Activated CD4-positive, alpha-beta T cell treated with anti-CD3 and anti-CD28 coated beads for 48 hours (primary cell): ENCODE measurements around the gene PPP1R9B.
A peak's percentile ranks its signal among the peaks of the same experiment; 100 is the strongest.

Source experiments
- DNase-seq: peaks from one replicate; pipeline ENCODE4 v3.0.0-alpha.2; 2020

PPP1R9B gene

DNA sequence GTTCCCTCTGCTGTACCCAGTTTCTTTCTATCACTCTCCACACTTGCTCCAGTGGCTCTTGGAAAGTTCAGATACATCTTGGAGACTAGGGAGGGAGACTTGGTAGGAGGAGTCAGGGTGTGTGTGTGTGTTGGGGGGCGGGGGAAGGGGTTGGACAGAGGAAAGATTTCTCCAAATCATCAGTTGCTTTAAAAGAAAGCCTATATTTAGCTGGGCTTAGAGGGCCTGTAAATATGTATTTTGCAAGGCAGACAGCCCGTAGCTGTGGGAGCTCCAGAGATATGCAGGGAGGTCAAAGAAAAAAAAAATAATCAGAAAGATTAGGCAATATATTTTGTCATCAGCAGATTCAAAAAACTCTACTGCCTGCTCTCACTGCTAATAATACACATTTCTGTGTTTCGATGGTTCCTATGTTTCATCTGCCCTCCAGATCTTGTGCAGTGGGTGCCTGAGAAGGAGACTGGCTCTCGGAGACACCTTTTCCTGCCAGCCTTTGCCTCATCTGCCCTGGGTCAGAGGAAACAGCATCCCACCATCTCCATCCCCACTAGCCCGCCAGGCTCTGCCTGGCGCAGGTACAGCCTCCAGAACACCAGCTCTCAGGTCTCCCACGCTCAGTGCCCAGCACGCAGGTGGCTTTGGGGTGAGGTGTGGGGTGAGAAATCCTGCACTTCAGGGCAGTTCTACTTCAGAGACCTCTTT lies 4.8 kb upstream of the PPP1R9B start:
- no peak for DNase-seq

DNA sequence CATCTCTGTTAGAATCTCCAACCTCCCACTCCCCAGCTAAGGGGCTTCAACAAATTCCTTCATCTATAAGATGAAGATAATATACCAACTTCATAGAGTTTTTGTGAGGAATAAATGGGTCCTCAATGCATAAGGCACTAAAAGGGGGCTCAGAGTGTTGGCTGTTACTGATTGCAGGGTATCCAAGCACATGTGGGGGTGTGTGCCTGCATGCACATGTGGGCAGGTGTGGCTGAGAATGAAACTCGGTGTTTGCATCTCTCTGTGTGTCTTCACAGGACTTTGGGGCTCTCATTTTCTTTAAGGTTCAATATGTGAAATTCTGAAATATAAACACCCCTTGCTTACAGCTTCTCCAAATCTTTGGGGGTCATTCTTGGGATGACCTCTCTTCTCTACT lies 4.1 kb upstream of the PPP1R9B start:
- DNase-seq, result no peak

DNA sequence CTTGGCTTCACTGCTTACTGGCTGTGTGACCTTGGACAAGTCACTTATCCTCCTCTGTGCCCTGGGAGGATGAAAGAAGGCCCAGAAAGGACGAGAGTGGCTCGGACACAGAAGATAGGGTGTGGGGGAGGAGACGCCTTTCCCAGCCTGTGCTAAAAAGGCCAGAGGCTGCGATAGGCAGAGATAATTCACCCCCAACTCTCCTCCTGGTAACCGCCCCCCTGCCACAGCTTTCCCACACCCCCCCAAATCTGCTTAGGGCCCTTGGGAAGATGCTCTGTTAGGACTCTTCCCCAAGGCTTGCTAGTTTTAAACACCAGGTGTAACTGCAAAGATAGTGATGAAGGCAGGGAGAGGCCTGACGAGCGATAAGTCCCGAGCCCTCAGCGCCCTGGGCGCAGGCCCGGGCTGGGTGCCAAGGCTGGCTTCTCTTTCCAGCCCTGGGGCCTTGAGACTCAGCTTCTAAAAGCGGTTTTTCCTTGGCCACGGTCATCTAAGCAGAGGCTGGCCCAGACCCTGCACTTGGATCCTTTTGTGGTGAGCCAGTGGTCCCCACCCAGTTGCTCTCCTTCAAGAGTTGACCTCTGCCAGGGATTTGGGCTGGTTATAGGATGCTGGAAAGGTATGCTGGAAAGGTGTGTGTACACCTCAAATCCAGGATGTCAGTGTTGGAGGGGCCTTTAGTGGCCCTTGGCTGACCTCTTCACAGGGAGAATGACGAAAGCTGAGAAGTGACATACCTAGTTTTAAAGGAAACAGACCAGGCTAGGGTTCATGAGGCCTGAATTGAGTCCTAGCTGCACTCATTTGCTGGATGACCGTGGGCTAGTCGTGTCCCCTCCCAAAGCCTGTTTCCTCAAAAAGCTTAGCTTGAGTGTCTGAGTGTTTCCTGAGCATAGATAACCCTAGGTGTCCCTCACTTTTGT lies 3.4 kb upstream of the PPP1R9B start:
- DNase-seq, result no peak

DNA sequence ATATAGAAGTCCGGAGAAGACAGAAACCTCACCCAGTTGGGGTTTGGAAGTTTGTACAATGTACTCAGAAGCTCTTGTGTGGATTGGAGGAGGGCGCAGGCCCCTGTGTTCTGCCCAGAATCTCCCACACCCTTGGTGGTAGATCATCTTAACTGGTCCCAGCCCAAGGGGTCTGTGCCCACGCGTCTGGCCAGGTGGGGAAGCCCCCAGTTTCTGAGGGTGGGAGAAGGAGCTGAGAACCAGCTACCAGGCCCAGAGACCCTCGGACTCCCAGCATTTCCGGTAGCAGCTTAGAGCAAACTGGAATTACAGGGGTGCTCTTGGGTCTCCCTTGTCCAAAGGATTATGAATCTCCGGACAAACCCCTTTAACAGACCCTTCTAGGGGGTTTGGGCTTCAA lies 2.3 kb upstream of the PPP1R9B start:
- DNase-seq, result no peak

DNA sequence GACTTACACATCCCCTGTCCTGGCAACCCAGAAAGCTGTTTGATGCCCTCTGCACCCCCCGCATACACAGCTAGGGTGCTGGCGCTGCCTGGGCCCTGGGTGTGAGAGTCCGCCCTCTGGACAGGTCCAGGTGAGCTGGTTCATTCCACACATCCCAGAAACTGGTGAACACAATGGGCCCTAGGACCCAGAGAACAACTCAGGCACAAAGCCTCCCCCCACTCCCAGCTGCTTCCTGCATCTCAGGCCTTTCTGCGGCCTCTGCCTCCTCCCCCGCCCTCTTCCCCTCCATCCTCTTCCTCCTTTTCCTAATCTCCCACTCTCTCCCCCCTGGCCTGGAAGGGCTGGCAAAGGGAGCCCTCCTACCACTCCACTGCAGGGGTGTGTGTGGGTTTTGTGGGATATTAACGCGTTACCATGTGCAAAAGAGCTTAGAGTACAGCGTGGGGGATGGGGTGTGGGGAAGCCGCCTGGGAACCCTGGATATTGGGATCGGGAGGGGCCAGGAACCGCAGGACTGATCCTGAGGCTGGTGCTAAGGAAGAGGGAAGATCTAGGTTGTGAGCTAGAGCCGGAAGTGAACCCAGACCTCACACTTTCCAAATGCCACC lies 1.6 kb upstream of the PPP1R9B start:
- peak; percentile 68 for DNase-seq

DNA sequence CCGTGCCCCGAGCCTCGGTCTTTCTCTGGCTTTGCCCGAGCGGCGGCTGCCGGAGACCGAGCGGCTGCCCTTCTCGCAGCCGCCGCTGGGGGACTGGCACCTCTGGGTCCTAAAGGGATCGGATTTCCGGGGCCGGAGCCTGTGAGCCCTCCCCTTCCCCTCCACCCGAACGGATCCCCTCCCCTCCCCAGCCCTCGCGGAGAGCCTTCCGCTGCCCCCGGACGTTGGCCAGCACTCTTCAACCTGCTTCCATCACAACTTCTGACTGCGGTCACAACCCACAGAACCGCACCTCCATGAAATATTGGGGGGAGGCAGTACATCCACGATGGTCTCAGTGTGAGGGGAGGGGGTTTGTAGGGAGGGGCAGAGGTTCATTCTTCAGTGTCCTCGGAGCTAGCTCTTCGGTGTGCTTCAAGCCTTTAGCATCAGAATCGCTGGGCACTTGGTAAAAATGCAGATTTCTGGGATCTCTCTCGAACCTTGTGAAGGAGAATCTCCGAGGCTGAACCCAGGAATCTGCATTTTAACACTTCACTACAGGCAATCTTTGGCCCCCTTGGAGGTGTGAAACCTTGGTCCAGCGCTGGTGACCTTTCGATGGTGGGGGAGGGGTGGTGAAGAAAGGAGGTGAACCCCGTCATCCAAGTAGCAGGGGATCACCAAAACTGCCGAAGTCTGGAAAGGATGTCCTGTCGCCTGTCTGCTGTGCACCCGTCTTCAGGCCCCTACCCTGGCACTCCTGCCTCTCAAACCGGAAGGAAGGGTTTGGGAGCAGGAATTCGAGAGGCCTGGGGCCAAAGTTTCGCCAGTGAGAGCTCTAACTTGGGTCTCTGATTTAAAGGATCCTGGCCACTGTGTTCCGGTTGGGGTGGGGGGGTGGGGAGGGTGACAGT lies 812 bp upstream of the PPP1R9B start:
- peak; percentile 92 for DNase-seq

DNA sequence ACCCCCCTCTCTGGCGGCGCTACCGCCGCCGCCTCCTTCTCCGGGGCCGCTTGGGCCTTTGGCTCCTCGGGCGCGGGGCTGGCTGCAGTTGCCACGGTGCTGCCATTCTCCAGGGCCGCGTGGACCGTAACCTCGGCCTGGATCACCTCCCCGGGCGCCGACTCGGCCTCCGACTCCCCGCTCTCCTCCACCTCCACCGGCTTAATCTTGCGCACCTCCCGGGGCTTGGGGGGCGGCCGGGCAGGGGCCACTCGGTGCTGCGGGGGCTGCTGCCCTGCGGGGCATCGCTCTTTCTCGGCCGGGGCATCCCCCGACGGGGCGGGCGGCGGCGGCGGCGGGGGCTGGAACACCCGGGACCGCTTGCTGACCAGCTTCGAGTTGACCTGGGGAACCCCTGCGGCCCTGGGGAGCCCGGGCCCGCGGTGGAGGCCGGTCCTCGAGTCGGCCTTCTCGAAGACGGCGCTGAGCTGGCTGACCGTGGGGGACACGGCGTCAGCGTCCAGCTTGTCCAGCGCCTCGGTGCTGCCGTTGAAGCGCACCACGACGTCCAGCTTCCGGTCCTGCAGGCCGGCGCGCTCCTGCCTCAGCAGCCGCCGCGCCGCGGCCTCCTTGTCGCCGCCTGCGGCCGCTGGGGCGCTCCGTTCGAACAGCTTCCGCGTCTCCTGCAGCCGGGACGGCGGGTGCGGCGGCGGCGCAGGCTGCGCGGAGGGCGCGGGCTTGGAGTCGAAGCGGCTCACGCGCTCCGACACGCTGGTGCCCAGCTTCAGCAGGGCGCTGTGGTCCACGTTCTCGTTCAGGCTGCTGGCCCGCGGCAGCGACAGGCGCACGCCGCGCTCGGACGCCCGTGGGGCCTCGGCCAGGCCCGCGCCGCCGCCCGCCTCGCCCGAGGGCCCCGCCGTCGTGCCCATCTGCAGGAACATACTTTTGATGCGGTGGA lies 792 bp downstream of the PPP1R9B start:
- peak; percentile 68 for DNase-seq

DNA sequence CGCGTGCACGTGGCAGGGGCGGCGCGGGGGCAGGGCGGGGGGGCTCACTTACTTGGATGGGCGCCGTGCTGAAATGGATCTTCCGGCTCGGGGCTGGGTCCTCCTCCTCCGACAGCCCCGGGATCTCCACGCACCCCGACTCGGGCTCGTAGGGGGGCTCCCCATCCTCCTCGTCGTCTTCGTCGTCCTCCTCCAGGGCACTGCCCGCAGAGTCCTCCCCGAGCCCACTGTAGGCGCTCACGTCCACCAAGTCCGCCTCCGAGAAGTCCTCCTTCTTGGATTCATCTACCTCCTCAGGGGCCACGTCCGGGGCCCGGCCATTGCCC lies 1.4 kb downstream of the PPP1R9B start:
- no peak for DNase-seq

DNA sequence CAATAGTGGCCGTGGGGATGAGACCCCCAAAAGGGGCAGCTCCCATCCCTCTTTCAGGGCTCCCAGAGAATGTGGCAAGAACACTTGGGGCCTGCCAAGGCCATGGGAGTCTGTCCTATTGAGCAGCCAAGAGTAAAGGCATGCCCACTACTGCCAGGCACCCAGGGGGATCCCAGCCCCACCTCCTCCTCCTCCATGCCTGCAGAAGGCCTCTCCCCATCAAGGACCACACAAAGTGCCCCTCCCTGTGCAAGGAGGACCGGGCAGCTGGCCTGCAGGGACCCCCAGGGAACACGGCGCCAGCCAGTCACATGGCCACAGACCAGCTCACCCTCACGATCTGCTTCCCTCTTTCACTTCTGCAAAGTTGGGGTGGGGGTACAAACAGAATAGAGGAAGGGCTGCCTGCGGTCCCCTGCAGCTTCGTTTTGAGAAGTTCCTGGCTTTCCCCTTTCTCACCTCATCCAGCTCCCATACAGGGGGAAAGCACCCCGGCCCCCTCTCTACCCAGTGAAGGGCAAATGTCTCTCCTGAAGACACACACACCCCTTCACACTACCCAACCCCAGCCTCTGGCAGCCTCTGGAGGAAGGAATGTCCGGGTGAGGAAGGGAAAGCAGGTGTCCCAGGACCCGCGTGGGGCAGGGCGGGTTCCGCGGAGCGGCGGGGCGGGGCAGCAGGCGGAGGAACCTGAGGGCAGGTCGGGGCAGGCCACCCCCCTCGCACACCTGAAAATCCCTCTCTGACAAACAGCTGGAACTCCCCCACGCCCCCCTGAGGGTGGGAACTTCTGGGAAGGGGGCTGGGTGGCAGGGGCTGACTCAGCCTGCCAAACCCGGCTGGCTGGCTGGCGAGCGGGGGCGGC lies 2.0 kb downstream of the PPP1R9B start:
- DNase-seq, result peak; percentile 80

DNA sequence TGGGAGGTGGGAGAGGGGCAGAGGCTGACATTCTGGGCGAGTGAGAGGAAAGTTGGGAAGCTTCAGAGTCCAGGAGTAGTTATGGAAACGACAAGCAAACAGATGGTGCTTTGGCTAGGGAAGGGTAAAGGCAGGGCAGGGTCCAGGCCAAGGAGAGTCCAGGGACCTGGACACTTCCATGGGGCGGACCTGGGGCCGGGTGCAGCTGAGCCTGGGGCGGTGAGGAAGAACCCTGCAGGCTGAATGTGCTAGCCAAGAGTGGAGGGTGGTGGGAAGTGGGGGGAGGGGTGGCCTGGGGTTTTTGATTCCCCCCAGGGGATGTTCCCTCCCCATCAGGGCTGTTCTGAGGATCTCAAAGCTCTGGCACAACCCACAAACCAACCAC lies 2.6 kb downstream of the PPP1R9B start:
- DNase-seq, result no peak

DNA sequence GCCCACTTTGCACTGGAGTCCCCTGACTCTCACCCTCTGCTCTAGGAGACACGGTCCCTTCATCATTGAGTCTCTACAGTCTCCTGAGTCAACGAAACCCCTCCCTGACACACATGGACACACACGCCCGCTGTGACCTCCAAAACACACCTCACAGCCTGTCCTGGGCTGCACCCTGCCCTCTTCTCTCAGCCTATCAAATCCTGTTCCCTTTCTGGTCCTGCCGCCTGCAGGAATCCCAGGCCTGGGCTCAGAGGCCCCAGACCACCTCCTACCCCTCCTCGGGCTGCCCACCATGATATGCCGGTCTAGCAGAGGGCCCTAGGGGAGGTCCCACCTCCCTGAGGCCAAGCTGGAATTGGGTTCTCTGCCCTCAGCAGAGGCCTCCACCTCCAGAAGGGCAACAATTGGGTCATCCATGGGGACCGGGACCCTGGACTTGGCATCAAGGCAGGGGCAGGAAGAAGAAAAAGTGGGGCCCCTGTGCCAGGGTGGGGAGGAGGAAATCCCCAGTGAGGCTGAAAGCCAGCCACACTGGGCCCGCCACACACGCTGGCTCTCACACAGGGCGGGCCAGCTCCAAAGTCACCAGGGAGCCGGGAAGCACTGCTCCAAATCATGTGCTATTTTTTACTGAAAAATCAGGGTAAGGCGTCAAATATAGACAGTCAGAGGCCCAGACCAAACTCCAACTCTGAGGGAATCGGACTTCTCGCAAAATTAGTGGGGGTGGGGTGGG lies 3.4 kb downstream of the PPP1R9B start:
- DNase-seq, result no peak

DNA sequence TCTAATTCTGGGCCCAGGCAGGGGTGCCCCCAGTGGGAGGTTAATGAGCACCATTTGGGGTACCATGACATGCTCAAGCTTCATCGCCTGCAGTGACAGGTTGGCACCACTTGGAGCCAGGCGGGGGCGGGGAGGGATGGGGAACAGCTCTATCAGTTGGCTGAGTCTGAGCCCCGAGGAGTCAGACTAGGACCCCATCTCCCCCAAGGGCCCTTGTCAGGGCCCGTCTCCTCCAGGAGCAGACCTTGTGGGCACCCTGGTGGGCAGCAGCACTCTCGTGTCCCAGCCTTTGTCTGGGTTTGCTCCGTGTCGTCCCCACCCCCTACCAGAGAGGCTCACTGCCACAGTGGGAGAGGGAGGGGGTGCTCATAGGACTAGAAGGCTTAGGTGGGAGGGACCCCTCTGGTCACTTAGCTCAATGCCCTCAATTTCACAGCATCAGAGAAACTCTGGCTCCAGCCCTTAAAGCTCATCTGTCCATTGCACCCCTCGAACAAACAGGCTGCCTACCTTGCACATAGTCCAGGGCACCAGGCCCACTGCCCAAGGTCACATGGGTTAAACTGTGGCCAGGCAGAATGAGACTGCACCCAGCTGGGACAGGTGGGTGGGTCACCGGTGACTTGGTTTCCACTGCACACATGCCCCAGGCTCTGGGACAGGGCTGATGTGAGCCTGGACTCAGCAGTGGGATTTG lies 4.1 kb downstream of the PPP1R9B start:
- DNase-seq, result peak; percentile 52

DNA sequence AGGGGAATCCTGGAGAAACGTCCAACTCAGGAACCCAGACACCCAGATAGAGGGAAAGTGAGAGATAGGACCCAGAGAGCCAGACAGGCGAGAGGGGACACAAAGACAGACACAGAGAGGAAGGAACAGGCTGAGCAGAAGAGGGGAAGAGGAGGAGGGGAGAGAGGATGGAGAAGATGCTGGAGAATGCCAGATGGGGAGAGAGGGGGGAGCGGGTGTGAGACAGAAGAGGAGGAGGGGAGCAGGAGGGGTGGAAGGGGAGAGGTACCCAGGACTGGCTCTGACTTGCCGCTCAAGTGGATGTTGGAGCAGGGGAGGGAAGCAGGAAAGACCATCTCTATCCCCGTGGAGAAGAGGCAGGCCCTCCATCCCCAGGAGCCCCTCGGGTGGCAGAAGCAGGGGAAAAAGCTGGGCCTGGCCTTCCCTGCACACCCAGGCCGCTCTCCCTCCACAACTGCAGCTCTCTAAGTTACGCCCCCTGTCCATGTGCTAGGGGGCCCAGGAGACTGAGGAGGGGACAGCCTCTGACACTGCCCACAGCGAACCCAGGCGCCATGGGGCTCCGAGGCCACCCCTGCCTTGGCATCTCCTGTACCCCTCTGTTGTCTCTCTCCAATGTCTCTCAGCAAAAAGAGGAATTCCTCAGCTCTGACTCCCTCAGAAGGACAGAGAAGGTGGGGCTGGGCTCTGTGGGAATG lies 4.8 kb downstream of the PPP1R9B start:
- no peak for DNase-seq

DNA sequence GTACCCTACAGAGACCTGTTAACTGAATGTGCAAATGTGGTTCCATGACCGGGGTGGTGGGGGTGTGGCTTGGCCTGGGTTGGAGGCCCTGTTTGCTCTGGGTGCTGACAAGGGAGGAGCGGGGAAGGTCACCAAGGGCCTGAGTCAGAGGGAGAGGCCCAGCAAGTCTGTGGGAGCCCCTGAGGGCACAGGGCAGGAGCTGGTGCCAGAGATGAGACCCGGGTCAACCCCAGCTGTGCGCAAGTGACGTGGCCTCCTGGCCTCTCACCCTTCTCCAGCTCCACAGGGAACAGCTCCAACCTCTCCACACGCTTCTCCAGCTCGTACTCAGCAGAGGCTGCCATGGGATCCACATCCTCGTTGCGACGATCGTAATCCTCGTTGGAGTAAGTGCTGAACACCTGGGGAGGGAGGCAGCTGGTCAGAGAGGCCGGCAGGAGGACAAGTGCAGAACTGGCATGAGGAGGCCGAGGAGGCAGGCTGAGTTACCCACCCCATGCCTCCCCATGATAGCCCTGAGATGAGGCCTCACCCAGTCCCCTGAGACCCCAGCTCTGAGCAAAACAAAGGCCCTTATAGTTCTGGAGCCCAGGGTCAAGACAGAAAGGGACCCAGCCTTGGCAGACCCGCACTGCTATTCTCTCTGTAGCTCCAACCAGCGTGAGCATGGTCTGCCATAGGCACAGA lies 5.5 kb downstream of the PPP1R9B start:
- peak; percentile 43 for DNase-seq

DNA sequence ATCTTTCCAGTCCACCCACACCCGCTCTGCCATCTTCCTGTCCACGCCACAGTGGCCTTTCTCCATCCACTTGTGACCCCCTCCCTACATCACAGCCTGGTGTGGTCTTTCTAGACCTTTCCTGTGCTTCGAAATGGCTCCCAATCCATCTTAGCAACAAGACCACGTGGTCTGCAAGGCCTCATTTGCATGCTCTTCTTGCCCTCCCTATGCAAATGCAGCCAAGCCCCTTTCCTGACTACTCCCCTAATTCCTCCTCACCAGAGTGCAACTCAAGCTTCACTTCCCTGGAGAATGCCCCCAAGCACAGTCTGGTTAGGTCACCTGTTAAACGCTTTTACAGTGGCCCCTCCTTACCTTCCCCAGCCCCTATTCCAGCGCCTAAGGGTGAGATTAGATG lies 6.1 kb downstream of the PPP1R9B start:
- DNase-seq, result no peak

DNA sequence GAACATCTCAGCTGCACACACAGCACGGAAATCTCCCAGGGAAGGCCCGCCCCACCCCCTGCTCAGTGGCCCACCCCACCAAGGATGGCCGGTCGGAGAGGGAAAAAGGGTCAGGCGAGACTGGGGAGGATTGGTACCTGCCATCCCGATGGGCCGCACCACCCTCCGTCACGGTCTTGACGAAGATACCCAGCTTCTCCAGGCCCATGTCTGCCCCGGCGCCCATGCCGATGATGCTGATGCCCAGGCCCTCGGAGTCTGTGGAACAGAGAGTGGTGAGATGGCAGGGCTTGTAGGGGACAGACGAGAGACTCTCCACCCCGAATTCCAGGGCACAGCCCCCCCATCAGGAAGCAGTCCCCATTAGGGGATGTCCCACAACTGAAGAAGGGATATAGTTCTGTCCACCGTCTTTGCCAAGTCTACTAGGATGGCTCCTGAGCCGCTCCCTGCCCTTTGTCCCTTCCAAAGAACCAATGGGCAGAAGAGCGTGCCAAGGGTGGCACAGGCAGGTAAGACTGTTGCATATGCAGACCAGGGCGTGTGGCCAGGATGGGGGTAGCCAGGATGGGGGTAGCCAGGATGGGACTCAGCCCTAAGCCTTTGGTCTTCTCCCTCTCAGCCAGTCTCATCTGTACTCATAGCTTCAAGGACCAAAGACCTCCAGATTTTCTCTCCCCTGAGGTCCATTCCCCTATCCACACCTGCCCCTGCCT lies 6.9 kb downstream of the PPP1R9B start:
- no peak for DNase-seq

DNA sequence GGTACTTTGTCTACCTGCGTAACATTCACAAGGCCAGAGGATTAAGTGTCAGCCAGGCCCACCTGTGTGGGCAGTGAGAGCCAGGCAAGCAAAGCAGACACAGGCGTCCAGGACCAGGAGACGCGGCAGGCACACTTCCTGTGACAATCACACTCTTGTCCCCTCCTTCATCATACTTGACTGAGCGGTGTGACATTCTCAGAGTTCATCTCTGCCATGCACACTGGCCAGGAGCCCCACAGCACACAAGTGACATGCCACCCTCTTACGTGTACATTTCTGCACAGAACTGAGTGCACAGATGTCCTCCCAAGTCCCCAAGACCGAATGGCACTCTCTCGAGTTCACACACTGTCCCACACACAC lies 8.7 kb downstream of the PPP1R9B start:
- DNase-seq, result no peak
